Measurements from ENCODE around the gene ZNF474.

ZNF474 gene

DNA sequence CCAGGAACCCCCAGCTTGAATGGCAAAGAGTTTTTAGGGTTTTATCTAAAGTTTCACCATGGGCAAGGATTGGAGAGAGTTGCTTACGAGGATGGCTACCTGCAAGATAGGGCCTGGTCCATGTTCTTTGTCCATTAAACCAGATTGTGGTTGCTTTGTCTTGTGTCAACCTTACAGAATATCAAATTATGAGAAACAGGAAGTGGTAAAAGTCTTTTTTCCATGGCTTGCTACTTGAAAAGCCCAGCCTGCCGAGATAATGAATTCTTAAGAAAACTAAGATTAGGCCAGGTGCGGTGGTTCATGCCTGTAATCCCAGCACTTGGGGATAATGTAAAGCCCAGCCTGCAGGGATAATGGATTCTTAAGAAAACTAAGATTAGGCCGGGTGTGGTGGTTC, 24.4 kb downstream of the ZNF474 start:
- H3K4me3 ChIP-seq (ENCODE audit: insufficient read depth, low read length, poor library complexity, severe bottlenecking): no peak overlapping the region
- no peaks in the 10 kb centered on the region for H3K9me2 ChIP-seq (replicated peaks; ENCODE audit: insufficient read depth, low read length)
- TF ChIP-seq, protein P1, sequence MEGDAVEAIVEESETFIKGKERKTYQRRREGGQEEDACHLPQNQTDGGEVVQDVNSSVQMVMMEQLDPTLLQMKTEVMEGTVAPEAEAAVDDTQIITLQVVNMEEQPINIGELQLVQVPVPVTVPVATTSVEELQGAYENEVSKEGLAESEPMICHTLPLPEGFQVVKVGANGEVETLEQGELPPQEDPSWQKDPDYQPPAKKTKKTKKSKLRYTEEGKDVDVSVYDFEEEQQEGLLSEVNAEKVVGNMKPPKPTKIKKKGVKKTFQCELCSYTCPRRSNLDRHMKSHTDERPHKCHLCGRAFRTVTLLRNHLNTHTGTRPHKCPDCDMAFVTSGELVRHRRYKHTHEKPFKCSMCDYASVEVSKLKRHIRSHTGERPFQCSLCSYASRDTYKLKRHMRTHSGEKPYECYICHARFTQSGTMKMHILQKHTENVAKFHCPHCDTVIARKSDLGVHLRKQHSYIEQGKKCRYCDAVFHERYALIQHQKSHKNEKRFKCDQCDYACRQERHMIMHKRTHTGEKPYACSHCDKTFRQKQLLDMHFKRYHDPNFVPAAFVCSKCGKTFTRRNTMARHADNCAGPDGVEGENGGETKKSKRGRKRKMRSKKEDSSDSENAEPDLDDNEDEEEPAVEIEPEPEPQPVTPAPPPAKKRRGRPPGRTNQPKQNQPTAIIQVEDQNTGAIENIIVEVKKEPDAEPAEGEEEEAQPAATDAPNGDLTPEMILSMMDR (IDR thresholded peaks at IDR 0.05; ENCODE audit: insufficient read depth, low read length, poor library complexity, severe bottlenecking): no peak
- TF ChIP-seq EZH2phosphoT487 (conservative IDR thresholded peaks at IDR 0.05; ENCODE audit: low read length): no peak
- no peak overlapping the region for H3K27ac ChIP-seq (ENCODE audit: low read depth, low read length)
- H3K9ac ChIP-seq (ENCODE audit: low read length): no peak overlapping the region
- H3K27me3 ChIP-seq (ENCODE audit: low read length): no peaks in the 10 kb centered on the region
- no peaks in the 10 kb centered on the region for H3K79me2 ChIP-seq (ENCODE audit: insufficient read depth, low read length)
- H3F3A ChIP-seq (ENCODE audit: insufficient read depth): no peaks in the 10 kb centered on the region
- no peak overlapping the region for H3K4me2 ChIP-seq (ENCODE audit: low read depth, low read length, poor library complexity, severe bottlenecking)
- H3K36me3 ChIP-seq (ENCODE audit: low read length): no peaks in the 10 kb centered on the region
- H2AFZ ChIP-seq (ENCODE audit: low read depth, low read length, severe bottlenecking): no peak overlapping the region
- H4K20me1 ChIP-seq (ENCODE audit: low read depth, low read length): no peaks in the 10 kb centered on the region
- no peaks in the 10 kb centered on the region for H3K9me3 ChIP-seq (ENCODE audit: insufficient read depth, low read length)

DNA sequence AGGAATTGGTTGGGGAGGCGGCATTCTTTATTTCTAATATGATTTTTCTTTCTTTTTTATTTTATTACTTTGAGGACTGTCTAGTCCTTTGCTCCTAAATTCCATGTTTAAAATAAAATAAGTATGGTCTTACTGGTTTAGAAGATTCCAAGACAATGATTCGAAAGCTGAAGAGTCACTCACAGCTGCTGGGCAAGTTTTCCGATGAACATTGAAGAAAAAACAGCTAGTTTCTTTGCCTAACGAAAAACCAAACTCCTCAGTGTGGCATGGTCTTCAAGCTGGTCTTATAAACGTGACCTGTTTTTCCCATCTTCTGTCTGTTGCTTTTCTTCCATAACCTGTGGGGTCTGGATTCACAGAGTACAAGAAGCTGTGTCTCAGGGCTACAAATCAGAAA, 25.1 kb downstream of the ZNF474 start:
- H3K36me3 ChIP-seq (ENCODE audit: low read length): no peaks in the 10 kb centered on the region
- H4K20me1 ChIP-seq (ENCODE audit: low read depth, low read length): no peaks in the 10 kb centered on the region
- H3K4me3 ChIP-seq (ENCODE audit: insufficient read depth, low read length, poor library complexity, severe bottlenecking): no peak overlapping the region
- H3K27ac ChIP-seq (ENCODE audit: low read depth, low read length): no peak overlapping the region
- H3K27me3 ChIP-seq (ENCODE audit: low read length): no peaks in the 10 kb centered on the region
- no peaks in the 10 kb centered on the region for H3K9me2 ChIP-seq (replicated peaks; ENCODE audit: insufficient read depth, low read length)
- TF ChIP-seq, protein P1 (IDR thresholded peaks at IDR 0.05; ENCODE audit: insufficient read depth, low read length, poor library complexity, severe bottlenecking): no peak
- TF ChIP-seq EZH2phosphoT487 (conservative IDR thresholded peaks at IDR 0.05; ENCODE audit: low read length): no peak
- H3K9me3 ChIP-seq (ENCODE audit: insufficient read depth, low read length): no peaks in the 10 kb centered on the region
- H3K4me2 ChIP-seq (ENCODE audit: low read depth, low read length, poor library complexity, severe bottlenecking): no peak overlapping the region
- no peak overlapping the region for H2AFZ ChIP-seq (ENCODE audit: low read depth, low read length, severe bottlenecking)
- no peaks in the 10 kb centered on the region for H3F3A ChIP-seq (ENCODE audit: insufficient read depth)
- no peaks in the 10 kb centered on the region for H3K79me2 ChIP-seq (ENCODE audit: insufficient read depth, low read length)
- no peak overlapping the region for H3K9ac ChIP-seq (ENCODE audit: low read length)

DNA sequence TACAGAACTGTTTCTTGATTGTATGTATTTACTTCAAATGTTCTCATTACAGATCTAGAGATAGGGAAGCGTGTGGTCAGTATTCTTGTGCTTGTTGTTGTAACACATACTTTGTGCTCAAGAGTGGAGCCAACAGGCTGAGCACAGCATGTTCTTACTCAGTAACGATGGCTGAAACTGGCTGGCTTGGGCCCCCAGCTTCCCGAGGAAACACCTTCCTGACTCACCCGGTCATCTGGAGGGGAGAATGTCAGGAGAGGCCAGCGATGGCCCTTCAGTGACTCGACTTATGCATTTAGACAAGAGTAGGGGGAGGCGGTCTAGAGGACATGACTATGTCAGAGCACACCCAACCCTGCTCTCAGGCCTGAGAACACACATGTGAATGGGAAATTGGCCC, 25.6 kb downstream of the ZNF474 start:
- Histone ChIP-seq H3K9ac (ENCODE audit: low read length) (no peak overlapping the region), H3K9me2 (replicated peaks; ENCODE audit: insufficient read depth, low read length) (no peaks in the 10 kb centered on the region), H3F3A (ENCODE audit: insufficient read depth) (no peaks in the 10 kb centered on the region), H3K79me2 (ENCODE audit: insufficient read depth, low read length) (no peaks in the 10 kb centered on the region), H2AFZ (ENCODE audit: low read depth, low read length, severe bottlenecking) (no peak overlapping the region), H3K27me3 (ENCODE audit: low read length) (no peaks in the 10 kb centered on the region), H3K36me3 (ENCODE audit: low read length) (no peaks in the 10 kb centered on the region), H3K4me2 (ENCODE audit: low read depth, low read length, poor library complexity, severe bottlenecking) (no peak overlapping the region), H3K27ac (ENCODE audit: low read depth, low read length) (no peak overlapping the region), H3K4me3 (ENCODE audit: insufficient read depth, low read length, poor library complexity, severe bottlenecking) (no peak overlapping the region), H3K9me3 (ENCODE audit: insufficient read depth, low read length) (no peaks in the 10 kb centered on the region), H4K20me1 (ENCODE audit: low read depth, low read length) (no peaks in the 10 kb centered on the region)
- TF ChIP-seq, protein P1 (IDR thresholded peaks at IDR 0.05; ENCODE audit: insufficient read depth, low read length, poor library complexity, severe bottlenecking): no peak
- no peak for TF ChIP-seq EZH2phosphoT487 (conservative IDR thresholded peaks at IDR 0.05; ENCODE audit: low read length)
